WTC11 (cell line): ENCODE data around the gene MARVELD2. TPM values are rescaled to one million over a fixed set of nuclear protein-coding genes. Genes with fewer than 3 reads are reported as not detected.
A peak's percentile ranks its signal among the peaks of the same experiment; 100 is the strongest.

Experiments used
- ATF6 ChIP-seq: sonication (generic); formaldehyde crosslinking; IDR thresholded peaks from 2 replicates; pipeline ENCODE4 v1.8.1; 2023; ENCODE audit warnings: mild to moderate bottlenecking, missing genetic modification reagents
- E2F5 ChIP-seq: sonication (generic); formaldehyde crosslinking; IDR thresholded peaks from 2 replicates; pipeline ENCODE4 v1.8.1; 2022; ENCODE audit warnings: mild to moderate bottlenecking, moderate library complexity, missing genetic modification reagents
- FOXP1 ChIP-seq: sonication (generic); formaldehyde crosslinking; IDR thresholded peaks from 2 replicates; pipeline ENCODE4 v1.8.0; 2022; ENCODE audit warnings: missing genetic modification reagents, mild to moderate bottlenecking, moderate library complexity, borderline replicate concordance
- GTF2I ChIP-seq: fragments of 250-450 bp; sonication (Bioruptor Pico); conservative IDR thresholded peaks from 2 replicates; pipeline ENCODE4 v1.4.0; 2021; ENCODE audit warnings: mild to moderate bottlenecking
- HMGA2 ChIP-seq: fragments of 250-450 bp; sonication (Bioruptor Pico); IDR thresholded peaks from 2 replicates; pipeline ENCODE4 v1.4.0; 2021; ENCODE audit warnings: mild to moderate bottlenecking, moderate library complexity
- JUN ChIP-seq: sonication (generic); formaldehyde crosslinking; IDR thresholded peaks from 2 replicates; pipeline ENCODE4 v1.8.0; 2023; ENCODE audit warnings: mild to moderate bottlenecking, missing genetic modification reagents
- KAT7 ChIP-seq: sonication (generic); formaldehyde crosslinking; IDR thresholded peaks from 2 replicates; pipeline ENCODE4 v1.8.1; 2023; ENCODE audit warnings: missing genetic modification reagents, mild to moderate bottlenecking, borderline replicate concordance
- NR2C2 ChIP-seq: sonication (generic); formaldehyde crosslinking; IDR thresholded peaks from 2 replicates; pipeline ENCODE4 v1.8.0; 2022; ENCODE audit warnings: mild to moderate bottlenecking, missing genetic modification reagents
- NR3C1 ChIP-seq: sonication (generic); formaldehyde crosslinking; conservative IDR thresholded peaks from 2 replicates; pipeline ENCODE4 v1.8.1; 2023; ENCODE audit warnings: low read depth, mild to moderate bottlenecking, missing genetic modification reagents
- PRRX2 ChIP-seq: fragments of 250-450 bp; sonication (Bioruptor Pico); IDR thresholded peaks from 2 replicates; pipeline ENCODE4 v1.8.0; 2021; ENCODE audit warnings: mild to moderate bottlenecking
- RELA ChIP-seq: sonication (generic); formaldehyde crosslinking; IDR thresholded peaks from 2 replicates; pipeline ENCODE4 v1.8.1; 2022; ENCODE audit warnings: missing genetic modification reagents, mild to moderate bottlenecking, borderline replicate concordance
- RORB ChIP-seq: fragments of 250-450 bp; sonication (Bioruptor Pico); IDR thresholded peaks from 2 replicates; pipeline ENCODE4 v1.9.0; 2021; ENCODE audit warnings: mild to moderate bottlenecking
- SMAD4 ChIP-seq: sonication (generic); formaldehyde crosslinking; IDR thresholded peaks from 2 replicates; pipeline ENCODE4 v1.8.0; 2022; ENCODE audit warnings: mild to moderate bottlenecking, missing genetic modification reagents
- TEAD4 ChIP-seq: sonication (generic); formaldehyde crosslinking; IDR thresholded peaks from 2 replicates; pipeline ENCODE4 v1.8.0; 2022; ENCODE audit warnings: mild to moderate bottlenecking, missing genetic modification reagents
- TP53 ChIP-seq: sonication (generic); formaldehyde crosslinking; IDR thresholded peaks from 2 replicates; pipeline ENCODE4 v1.8.1; 2023; ENCODE audit warnings: mild to moderate bottlenecking, missing genetic modification reagents
- ZNF396 ChIP-seq: fragments of 250-450 bp; sonication (Bioruptor Pico); IDR thresholded peaks from 2 replicates; pipeline ENCODE4 v1.8.0; 2021; ENCODE audit warnings: mild to moderate bottlenecking, moderate library complexity, borderline replicate concordance
- ZNF416 ChIP-seq: fragments of 250-450 bp; sonication (Bioruptor Pico); IDR thresholded peaks from 2 replicates; pipeline ENCODE4 v1.9.0; 2021; ENCODE audit warnings: mild to moderate bottlenecking, inconsistent platforms
- ZNF423 ChIP-seq: fragments of 250-450 bp; sonication (Bioruptor Pico); IDR thresholded peaks from 2 replicates; pipeline ENCODE4 v2.1.2; 2022; ENCODE audit warnings: mild to moderate bottlenecking, moderate library complexity
- ZSCAN18 ChIP-seq: fragments of 250-450 bp; sonication (Bioruptor Pico); IDR thresholded peaks from 2 replicates; pipeline ENCODE4 v2.1.2; 2022; ENCODE audit warnings: mild to moderate bottlenecking, moderate library complexity
- total RNA-seq: library from RNA; stranded (reverse); gene quantifications from 3 replicates; pipeline ENCODE4 v1.2.3, GENCODE V29; 2021
- TF ChIP-seq, protein P1 (sequence below): fragments of 250-450 bp; sonication (Bioruptor Pico); IDR thresholded peaks from 2 replicates; pipeline ENCODE4 v1.8.0; 2021; ENCODE audit warnings: mild to moderate bottlenecking
- TF ChIP-seq, protein P2 (sequence below): fragments of 200-600 bp; IDR thresholded peaks from 2 replicates; pipeline ENCODE4 v1.8.0; 2022; ENCODE audit warnings: antibody characterized with exemption
- TF ChIP-seq, protein P3 (sequence below): sonication (generic); formaldehyde crosslinking; IDR thresholded peaks from 2 replicates; pipeline ENCODE4 v1.8.0; 2022; ENCODE audit warnings: mild to moderate bottlenecking, missing genetic modification reagents
- TF ChIP-seq, protein P4 (sequence below): sonication (generic); formaldehyde crosslinking; IDR thresholded peaks from 2 replicates; pipeline ENCODE4 v1.8.1; 2022; ENCODE audit warnings: missing genetic modification reagents, borderline replicate concordance
- TF ChIP-seq, protein P5 (sequence below): sonication (generic); formaldehyde crosslinking; IDR thresholded peaks from 2 replicates; pipeline ENCODE4 v1.8.0; 2023; ENCODE audit warnings: missing genetic modification reagents

The MARVELD2 gene
- total RNA-seq, 1 experiment from 2014 or later: 28.6 TPM

GRCh38 chr5:69493396-69494133, 78.6 kb downstream of the MARVELD2 start (continued):
- no peak for TF ChIP-seq ATF6
- TF ChIP-seq JUN (CRISPR knock-in tag): no peak
- TF ChIP-seq, protein P1, sequence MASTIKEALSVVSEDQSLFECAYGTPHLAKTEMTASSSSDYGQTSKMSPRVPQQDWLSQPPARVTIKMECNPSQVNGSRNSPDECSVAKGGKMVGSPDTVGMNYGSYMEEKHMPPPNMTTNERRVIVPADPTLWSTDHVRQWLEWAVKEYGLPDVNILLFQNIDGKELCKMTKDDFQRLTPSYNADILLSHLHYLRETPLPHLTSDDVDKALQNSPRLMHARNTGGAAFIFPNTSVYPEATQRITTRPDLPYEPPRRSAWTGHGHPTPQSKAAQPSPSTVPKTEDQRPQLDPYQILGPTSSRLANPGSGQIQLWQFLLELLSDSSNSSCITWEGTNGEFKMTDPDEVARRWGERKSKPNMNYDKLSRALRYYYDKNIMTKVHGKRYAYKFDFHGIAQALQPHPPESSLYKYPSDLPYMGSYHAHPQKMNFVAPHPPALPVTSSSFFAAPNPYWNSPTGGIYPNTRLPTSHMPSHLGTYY (CRISPR knock-in tag): no peak
- TF ChIP-seq, protein P2, sequence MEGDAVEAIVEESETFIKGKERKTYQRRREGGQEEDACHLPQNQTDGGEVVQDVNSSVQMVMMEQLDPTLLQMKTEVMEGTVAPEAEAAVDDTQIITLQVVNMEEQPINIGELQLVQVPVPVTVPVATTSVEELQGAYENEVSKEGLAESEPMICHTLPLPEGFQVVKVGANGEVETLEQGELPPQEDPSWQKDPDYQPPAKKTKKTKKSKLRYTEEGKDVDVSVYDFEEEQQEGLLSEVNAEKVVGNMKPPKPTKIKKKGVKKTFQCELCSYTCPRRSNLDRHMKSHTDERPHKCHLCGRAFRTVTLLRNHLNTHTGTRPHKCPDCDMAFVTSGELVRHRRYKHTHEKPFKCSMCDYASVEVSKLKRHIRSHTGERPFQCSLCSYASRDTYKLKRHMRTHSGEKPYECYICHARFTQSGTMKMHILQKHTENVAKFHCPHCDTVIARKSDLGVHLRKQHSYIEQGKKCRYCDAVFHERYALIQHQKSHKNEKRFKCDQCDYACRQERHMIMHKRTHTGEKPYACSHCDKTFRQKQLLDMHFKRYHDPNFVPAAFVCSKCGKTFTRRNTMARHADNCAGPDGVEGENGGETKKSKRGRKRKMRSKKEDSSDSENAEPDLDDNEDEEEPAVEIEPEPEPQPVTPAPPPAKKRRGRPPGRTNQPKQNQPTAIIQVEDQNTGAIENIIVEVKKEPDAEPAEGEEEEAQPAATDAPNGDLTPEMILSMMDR: no peak
- no peak for TF ChIP-seq ZSCAN18 (CRISPR knock-in tag)
- TF ChIP-seq, protein P3, sequence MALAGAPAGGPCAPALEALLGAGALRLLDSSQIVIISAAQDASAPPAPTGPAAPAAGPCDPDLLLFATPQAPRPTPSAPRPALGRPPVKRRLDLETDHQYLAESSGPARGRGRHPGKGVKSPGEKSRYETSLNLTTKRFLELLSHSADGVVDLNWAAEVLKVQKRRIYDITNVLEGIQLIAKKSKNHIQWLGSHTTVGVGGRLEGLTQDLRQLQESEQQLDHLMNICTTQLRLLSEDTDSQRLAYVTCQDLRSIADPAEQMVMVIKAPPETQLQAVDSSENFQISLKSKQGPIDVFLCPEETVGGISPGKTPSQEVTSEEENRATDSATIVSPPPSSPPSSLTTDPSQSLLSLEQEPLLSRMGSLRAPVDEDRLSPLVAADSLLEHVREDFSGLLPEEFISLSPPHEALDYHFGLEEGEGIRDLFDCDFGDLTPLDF: no peak
- TF ChIP-seq SMAD4: no peak
- TF ChIP-seq, protein P4, sequence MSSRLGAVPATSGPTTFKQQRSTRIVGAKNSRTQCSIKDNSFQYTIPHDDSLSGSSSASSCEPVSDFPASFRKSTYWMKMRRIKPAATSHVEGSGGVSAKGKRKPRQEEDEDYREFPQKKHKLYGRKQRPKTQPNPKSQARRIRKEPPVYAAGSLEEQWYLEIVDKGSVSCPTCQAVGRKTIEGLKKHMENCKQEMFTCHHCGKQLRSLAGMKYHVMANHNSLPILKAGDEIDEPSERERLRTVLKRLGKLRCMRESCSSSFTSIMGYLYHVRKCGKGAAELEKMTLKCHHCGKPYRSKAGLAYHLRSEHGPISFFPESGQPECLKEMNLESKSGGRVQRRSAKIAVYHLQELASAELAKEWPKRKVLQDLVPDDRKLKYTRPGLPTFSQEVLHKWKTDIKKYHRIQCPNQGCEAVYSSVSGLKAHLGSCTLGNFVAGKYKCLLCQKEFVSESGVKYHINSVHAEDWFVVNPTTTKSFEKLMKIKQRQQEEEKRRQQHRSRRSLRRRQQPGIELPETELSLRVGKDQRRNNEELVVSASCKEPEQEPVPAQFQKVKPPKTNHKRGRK (CRISPR knock-in tag): no peak
- peak; percentile 82; the same call in 1 of the 2 replicates for TF ChIP-seq RELA (CRISPR knock-in tag)
- no peak for TF ChIP-seq ZNF396 (CRISPR knock-in tag)
- no peak for TF ChIP-seq ZNF416 (CRISPR knock-in tag)
- TF ChIP-seq, protein P5, sequence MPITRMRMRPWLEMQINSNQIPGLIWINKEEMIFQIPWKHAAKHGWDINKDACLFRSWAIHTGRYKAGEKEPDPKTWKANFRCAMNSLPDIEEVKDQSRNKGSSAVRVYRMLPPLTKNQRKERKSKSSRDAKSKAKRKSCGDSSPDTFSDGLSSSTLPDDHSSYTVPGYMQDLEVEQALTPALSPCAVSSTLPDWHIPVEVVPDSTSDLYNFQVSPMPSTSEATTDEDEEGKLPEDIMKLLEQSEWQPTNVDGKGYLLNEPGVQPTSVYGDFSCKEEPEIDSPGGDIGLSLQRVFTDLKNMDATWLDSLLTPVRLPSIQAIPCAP: no peak
- peak; percentile 71; the same call in 1 of the 2 replicates for TF ChIP-seq KAT7
- TF ChIP-seq RORB: no peak
- peak; percentile 50; the same call in 1 of the 2 replicates for TF ChIP-seq TP53
- no peak for TF ChIP-seq E2F5 (CRISPR knock-in tag)
- TF ChIP-seq PRRX2 (CRISPR knock-in tag): no peak
- no peak for TF ChIP-seq ZNF423 (CRISPR knock-in tag)
- no peak for TF ChIP-seq FOXP1 (CRISPR knock-in tag)
- TF ChIP-seq HMGA2 (CRISPR knock-in tag): no peak
- no peak for TF ChIP-seq NR3C1 (CRISPR knock-in tag)
- peak; percentile 39; the same call in 1 of the 2 replicates for TF ChIP-seq TEAD4
- no peak for TF ChIP-seq NR2C2 (CRISPR knock-in tag)
- TF ChIP-seq GTF2I (CRISPR knock-in tag): no peak
